T-helper 2 cell treated with Interferon-gamma antibody and Interleukin-4, amounts not matched to agents 100 ng/mL and 5 ng/mL, for 36 hours (primary cell): ENCODE measurements around the gene FGD2. TPM values are rescaled to one million over a fixed set of nuclear protein-coding genes. Genes with fewer than 3 reads are reported as not detected.

Source experiments
- intact Hi-C: fragments of 100-400 bp; cut with micrococcal nuclease; formaldehyde crosslinking; loops from one replicate; pipeline ENCODE4 v1.15.1; 2023
- total RNA-seq: library from RNA; stranded (reverse); gene quantifications from 2 replicates; pipeline ENCODE4 v1.2.3, GENCODE V29; 2022

FGD2 gene
- total RNA-seq, 1 donor from 2014 or later = 2.6 TPM

GRCh38 chr6:36969988-36970891 is 35.2 kb upstream of the FGD2 start:
- intact Hi-C loops = no loop called here

- intact Hi-C loops = no loop called here
These were observed 34.3 kb upstream of the FGD2 start for GRCh38 chr6:36970892-36971842.

GRCh38 chr6:36971921-36972673 is 33.4 kb upstream of the FGD2 start:
- intact Hi-C loops = no loop called here

- intact Hi-C loops = no loop called here
These were observed 32.3 kb upstream of the FGD2 start for GRCh38 chr6:36973190-36973589.

- intact Hi-C loops = no loop called here
These were observed 31.8 kb upstream of the FGD2 start for GRCh38 chr6:36973647-36974046.

- intact Hi-C loops = no loop called here
These were observed 30.0 kb upstream of the FGD2 start for GRCh38 chr6:36975231-36976006.

- intact Hi-C loops = no loop called here
These were observed 29.5 kb upstream of the FGD2 start for GRCh38 chr6:36976007-36976264.

- intact Hi-C loops = no loop called here
These were observed 28.9 kb upstream of the FGD2 start for GRCh38 chr6:36976509-36976908.

GRCh38 chr6:36976931-36977330 is 28.5 kb upstream of the FGD2 start:
- intact Hi-C loops = no loop called here

- intact Hi-C loops = no loop called here
These were observed 27.9 kb upstream of the FGD2 start for GRCh38 chr6:36977470-36977941.

- intact Hi-C loops = loop anchor here (1.0 kb wide), 1 partner anchor 93 kb away; the partner anchor contains the start of gene C6orf89
These were observed 26.8 kb upstream of the FGD2 start for GRCh38 chr6:36978421-36979346.

GRCh38 chr6:36979347-36979742 is 26.1 kb upstream of the FGD2 start:
- intact Hi-C loops = loop anchor here (1.0 kb wide), 1 partner anchor 94 kb away; the partner anchor contains the start of gene C6orf89

GRCh38 chr6:36980129-36980528 is 25.3 kb upstream of the FGD2 start:
- intact Hi-C loops = no loop called here

- intact Hi-C loops = no loop called here
These were observed 24.4 kb upstream of the FGD2 start for GRCh38 chr6:36980876-36981619.

GRCh38 chr6:36983538-36983937 is 21.9 kb upstream of the FGD2 start:
- intact Hi-C loops = no loop called here

GRCh38 chr6:36984581-36985416 is 20.7 kb upstream of the FGD2 start:
- intact Hi-C loops = loop anchor here (5.0 kb wide), 1 partner anchor 437 kb away; the partner anchor contains the start of gene STK38

GRCh38 chr6:36985417-36985807 is 20.0 kb upstream of the FGD2 start:
- intact Hi-C loops = loop anchor here (5.0 kb wide), 1 partner anchor 438 kb away; the partner anchor contains the start of gene STK38
